Stimulated activated CD8-positive, alpha-beta memory T cell treated with anti-CD3 and anti-CD28 coated beads, Interleukin-7, amount 100 ng/mL, for 24 hours (primary cell): ENCODE results near the gene CAMKMT.

Experiments
- DNase-seq: peaks from one replicate; pipeline ENCODE4 v3.0.0-alpha.2; 2020; ENCODE audit warnings: low read depth

Gene CAMKMT

DNA sequence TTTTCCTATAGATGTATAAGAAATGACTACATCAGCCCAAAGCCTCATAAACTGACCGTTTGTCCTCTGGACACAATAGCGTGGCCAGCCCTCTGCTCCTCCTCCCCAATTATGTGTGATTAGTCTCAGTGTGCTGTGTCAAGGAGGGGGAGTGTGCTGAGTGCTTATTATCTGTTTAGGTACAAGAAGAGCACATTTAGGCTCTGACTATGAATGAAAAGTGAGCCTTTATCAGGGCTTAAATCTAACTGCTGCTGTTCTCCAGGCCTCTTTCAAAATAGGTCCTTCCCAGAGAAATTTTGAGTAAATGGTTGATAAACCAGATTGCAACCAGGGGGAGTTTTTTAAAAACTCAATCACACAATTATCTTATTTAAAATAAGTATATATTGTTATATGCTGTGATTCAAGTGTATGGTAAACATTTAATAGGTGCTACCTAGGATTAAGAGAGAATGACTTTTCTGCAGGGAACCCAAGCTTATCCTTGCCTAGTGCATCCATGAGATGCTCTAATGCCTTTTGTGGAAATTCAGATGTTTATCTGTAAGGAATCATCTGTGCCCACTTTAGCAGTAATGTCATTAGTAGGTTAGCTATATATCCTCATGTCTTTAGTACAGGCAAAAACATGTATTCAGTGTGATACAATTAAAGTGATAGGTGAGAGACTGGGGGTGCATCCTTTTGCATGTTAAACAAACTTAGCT, 411.1 kb downstream of the CAMKMT start:
- DNase-seq: no peak

- DNase-seq: no peak
These were observed 413.2 kb downstream of the CAMKMT start for GRCh38 chr2:44774826-44775492.

DNA sequence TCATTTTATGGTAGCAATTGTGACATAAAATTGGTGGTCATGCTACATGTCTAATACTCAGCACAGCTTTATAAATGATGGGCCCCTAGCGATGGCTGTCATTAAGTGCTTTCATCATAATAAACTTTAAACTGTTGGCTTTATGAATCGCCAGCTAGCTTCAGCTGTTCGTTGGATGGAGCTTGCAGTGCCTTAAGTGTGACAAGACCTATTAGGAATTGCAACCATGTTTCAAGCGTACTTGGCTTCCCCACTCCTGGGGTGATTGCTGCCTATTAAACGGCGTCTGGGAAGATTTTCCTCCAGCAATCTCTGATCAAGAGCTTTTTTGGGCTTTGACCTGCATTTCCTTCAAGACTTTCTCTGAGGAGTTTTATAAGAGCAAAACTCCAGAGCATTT, 415.3 kb downstream of the CAMKMT start:
- no peak for DNase-seq

- no peak for DNase-seq
These were observed 415.8 kb downstream of the CAMKMT start for GRCh38 chr2:44777537-44777936.

DNA sequence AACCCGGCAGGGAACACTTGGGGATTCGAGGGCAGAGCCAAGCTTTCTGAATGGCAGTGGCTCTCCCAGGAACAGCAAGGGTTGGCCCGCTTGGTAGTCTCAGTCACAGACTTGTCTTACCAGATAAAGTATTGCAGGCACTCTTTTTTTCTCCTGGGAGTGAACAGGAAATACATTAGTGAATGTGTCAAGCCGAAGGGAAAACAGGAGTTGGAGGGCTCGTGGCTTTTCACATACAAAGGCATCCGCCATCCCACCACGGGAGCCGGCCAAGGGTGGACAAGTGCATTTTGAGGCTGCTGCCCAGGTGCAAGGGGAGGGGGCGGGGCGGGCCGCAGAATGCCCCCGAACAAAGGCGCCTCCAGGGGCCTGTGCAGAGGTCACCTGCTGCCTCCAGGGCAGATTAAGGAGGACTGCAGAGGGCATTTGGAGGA, 416.5 kb downstream of the CAMKMT start:
- DNase-seq: no peak

DNA sequence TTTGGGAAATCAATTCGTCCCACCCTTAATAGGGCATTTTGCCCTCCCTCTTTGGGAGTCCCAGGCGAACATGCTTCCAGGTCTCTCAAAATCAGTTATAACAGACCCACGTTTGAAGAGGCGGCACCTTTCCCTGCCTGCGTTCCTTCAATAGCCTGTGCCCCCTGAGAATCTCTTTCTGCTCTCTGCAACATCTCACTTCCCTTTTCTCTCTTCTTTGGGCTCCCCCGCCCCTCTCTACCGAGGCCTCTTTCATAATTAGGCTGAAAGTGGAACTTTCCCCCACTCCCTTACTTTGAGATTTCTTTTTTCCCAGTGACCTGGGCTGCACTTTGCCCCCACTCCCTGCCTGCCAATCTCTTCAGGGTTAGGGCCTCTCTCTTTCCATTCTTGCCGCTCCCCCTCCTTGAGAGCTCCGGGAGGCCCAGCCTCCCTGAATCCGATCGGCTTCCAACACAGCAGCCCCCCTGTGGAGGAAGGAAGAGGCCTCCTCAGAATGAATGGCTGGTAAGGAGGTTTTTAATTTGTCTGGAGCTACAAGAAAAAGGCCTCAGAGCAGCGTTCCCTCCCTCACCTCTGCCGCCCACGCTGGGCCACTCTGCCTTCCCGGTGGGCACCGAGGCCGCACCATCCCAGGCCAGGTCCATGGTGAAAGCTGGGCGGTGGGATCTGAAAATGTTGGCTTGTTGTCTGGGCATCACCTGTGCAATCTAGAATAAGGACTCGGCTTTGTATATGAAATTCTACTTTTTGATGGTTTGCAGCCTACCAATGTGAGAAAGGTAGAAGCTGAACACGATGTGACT, 417.1 kb downstream of the CAMKMT start:
- DNase-seq: no peak

- DNase-seq: no peak
These were observed 418.0 kb downstream of the CAMKMT start for GRCh38 chr2:44779793-44780192.

GRCh38 chr2:44780406-44780805, 418.7 kb downstream of the CAMKMT start:
- no peak for DNase-seq

- no peak for DNase-seq
These were observed 423.7 kb downstream of the CAMKMT start for GRCh38 chr2:44785433-44785832.

DNA sequence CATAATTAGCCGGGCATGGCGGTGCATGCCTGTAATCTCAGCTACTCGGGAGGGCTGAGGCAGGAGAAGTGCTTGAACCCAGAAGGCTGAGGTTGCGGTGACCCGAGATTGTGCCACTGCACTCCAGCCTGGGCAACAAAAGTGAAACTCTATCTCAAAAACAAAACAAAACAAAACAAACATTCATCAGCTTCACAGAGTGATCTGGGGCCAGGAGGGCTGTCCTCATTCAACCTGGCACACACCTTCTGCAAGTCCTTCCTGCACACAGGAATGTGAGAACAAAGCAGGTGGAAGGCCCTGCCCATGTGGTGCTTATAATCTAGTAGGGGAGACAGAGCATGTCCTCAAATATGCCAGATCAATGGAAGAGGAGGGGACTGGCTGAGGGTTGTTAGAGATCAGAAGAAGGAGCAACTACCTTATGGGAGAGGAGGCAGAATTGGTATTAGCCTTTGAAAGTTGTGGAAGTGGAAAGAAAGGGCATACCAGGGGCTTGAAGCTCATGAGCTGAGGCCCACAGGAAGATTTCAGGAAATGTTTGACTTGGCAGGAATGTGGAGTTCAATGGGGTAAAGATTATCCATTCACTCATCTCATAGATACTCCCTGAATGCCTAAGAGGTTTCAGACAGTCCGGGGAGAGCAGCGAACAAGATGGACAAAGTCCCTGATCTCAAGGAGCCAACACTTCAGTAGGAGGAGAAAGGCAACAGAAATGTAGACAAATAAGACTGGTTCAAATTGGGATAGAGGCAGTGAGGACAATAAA, 424.5 kb downstream of the CAMKMT start:
- no peak for DNase-seq

DNA sequence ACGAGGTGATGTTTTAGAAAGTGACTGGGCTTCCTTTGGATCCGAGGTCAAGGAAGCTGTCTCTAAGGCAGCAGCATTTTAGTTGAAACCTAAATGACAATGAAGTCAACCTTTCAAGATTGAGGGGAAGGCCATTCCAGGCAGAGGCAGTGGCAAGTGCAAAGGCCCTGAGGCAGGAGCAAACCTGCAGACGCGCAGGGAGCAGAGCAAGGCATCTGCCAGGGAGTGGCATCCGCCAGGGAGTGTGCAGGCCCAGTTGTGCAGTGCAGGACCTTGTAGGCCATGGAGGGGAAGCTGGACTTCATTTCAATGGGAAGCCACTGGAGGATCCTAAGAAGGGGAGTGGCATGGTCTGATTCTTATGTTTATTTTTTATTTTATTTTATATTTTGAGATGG, 425.1 kb downstream of the CAMKMT start:
- DNase-seq: no peak

GRCh38 chr2:44787663-44788062, 425.9 kb downstream of the CAMKMT start:
- no peak for DNase-seq

GRCh38 chr2:44789446-44789845, 427.7 kb downstream of the CAMKMT start:
- no peak for DNase-seq

GRCh38 chr2:44789971-44790721, 428.4 kb downstream of the CAMKMT start:
- DNase-seq: no peak

GRCh38 chr2:44793322-44793870, 431.6 kb downstream of the CAMKMT start:
- no peak for DNase-seq

GRCh38 chr2:44796771-44797170, 435.0 kb downstream of the CAMKMT start:
- no peak for DNase-seq

- no peak for DNase-seq
These were observed 436.5 kb downstream of the CAMKMT start for GRCh38 chr2:44798139-44798659.

DNA sequence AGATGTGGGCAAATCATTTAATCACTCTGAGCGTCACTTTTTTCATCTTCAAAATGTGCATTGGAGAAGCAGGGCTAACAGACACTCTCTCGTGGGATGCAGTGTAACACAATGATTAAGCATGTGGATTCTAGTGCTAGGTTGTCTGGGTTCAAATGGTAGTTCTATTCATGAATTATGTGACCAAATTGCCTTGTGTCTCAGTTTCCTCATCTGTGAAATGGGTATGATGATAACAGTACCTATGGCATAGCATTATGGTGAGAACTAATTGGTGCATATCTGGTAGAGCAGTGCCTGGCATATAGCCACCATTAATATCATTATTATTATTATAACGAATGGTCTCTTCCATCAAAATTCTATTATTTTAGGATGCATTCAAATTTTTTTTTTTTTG, 437.4 kb downstream of the CAMKMT start:
- no peak for DNase-seq

- no peak for DNase-seq
These were observed 438.0 kb downstream of the CAMKMT start for GRCh38 chr2:44799754-44800153.

GRCh38 chr2:44801289-44801840, 439.6 kb downstream of the CAMKMT start:
- DNase-seq: no peak
